ENCODE measurements around the gene TTBK2. TPM values are rescaled to one million over a fixed set of nuclear protein-coding genes. Genes with fewer than 3 reads are reported as not detected.

Gene TTBK2
- total RNA-seq, result 16.9 and 17.1 TPM in 2 replicates
- polyA plus RNA-seq, result 3.5 and 4.4 TPM in 2 replicates
- polyA plus RNA-seq (2011; cell fraction: cytosol; rRNA removed), result 3.6 and 4.6 TPM in 2 replicates
- 13.2 and 15.2 TPM in 2 replicates for polyA plus RNA-seq (2011; cell fraction: nucleus; rRNA removed)
- 5.7 and 6.3 TPM in 2 replicates for polyA plus RNA-seq (2012)
- polyA minus RNA-seq, result 17.5 and 26.5 TPM in 2 replicates
- 6.3 TPM for polyA minus RNA-seq (2011; cell fraction: cytosol; rRNA and poly(A)+ RNA removed)
- polyA minus RNA-seq (2011; cell fraction: nucleus; rRNA and poly(A)+ RNA removed), result 13.3 and 17.1 TPM in 2 replicates
- Bru-seq, nascent RNA, result percentile 70 among the genes with signal in this experiment
- percentile 66 among the genes with signal in this experiment for BruChase-seq, experiment 1, labeled RNA remaining after a 6-hour chase
- BruChase-seq, experiment 2, labeled RNA remaining after a 2-hour chase, result percentile 69 among the genes with signal in this experiment
- long read RNA-seq, partial matches to known transcripts, result 3 of 26 reads
- long read RNA-seq, other reads (novel, unspliced or antisense), result 22 of 26 reads

DNA sequence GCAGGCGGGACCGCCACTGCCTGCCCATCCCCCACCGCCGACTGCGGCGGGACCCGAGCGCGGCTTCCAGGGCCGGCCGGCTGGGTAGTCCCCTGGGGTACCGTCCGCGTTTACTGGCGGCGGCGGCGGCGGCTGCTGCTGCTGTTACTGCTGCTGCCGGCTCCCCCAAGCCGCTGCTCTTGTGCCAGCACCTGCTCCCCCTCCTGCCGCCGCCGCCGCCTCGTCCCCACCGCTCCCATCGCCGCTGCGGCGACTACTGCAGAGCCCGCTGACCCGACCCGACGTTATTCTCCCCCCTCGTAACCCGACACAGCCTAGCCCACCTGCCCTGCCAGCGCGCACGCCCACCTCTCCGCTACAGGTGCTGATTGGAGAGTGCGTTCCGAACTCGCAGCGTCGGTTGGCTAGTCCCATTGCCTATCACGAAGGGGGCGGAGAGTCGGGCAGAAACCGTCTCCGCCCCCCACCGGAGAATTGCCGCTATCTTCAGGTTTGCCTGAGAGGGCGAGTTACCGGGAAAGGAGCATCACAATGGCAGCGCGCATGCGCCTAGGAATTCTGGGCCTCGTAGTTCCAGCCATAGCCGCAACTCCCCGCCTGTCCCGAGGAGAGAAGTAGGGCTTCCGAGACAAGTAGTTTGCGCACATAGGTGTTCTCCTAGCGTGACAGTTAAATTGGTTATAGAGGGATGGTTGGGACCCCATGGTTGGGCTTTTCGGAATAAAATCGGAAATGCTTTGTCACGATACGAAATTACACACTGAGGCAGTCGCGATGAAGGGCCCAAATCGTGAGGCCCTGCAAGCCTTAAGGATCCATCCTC is at the start of gene TTBK2:
Gene TTBK2 (minus strand): TSS at position 260 of the 823 bp plus-strand sequence. CDS start 42,161 bp downstream, outside the sequence.
- dilution Hi-C loops (cut with MboI; ENCODE audit: extremely low pct_ligation_motif_present, low sequenced_read_pairs) (no loop called here), intact Hi-C loops (cut with micrococcal nuclease) (loop anchor here (1.0 to 2.0 kb wide), 2 partner anchors 30 to 183 kb away; partner anchors contain the start of gene CDAN1)
- no peak within 1 kb of the TSS for H3K27ac ChIP-seq (ENCODE audit: insufficient read depth, low read depth, low read length)
- H3K79me2 ChIP-seq (ENCODE audit: control insufficient read depth, insufficient read depth, low read length), result peaks cover 2% of the 10 kb centered on the region
- peak within 1 kb of the TSS; percentile 82 to 87 (median 84) for H3K4me3 ChIP-seq (replicated peaks in 1 of 3; ENCODE audit: insufficient read depth in 1 of 3, low read depth in 1 of 3, low read length in 3 of 3)
- no peaks in the 10 kb centered on the region for H3K9me1 ChIP-seq (replicated peaks; ENCODE audit: control insufficient read depth, extremely low read depth, insufficient read depth, low read length)
- peak within 1 kb of the TSS; percentile 100 for H2AFZ ChIP-seq (ENCODE audit: low read depth, low read length)
- BruUV-seq (replicated peaks), result no TSS peak
- peak within 1 kb of the TSS; percentile 98 for H3K4me2 ChIP-seq (ENCODE audit: insufficient read depth, low read length)
- H3K27me3 ChIP-seq (ENCODE audit: control insufficient read depth in 2 of 2, insufficient read depth in 2 of 2, low read length in 2 of 2), result no peaks in the 10 kb centered on the region
- POLR2A ChIA-PET, result no interaction called here
- peaks cover 26% of the 10 kb centered on the region for H3K4me1 ChIP-seq (ENCODE audit: control insufficient read depth, extremely low read depth, insufficient read depth, low read length)
- peak within 1 kb of the TSS; percentile 45 for H3K9ac ChIP-seq (replicated peaks; ENCODE audit: extremely low read depth, insufficient read depth, low read length)
- peak; percentile 98 for FAIRE-seq
- TF ChIP-seq, protein P1, sequence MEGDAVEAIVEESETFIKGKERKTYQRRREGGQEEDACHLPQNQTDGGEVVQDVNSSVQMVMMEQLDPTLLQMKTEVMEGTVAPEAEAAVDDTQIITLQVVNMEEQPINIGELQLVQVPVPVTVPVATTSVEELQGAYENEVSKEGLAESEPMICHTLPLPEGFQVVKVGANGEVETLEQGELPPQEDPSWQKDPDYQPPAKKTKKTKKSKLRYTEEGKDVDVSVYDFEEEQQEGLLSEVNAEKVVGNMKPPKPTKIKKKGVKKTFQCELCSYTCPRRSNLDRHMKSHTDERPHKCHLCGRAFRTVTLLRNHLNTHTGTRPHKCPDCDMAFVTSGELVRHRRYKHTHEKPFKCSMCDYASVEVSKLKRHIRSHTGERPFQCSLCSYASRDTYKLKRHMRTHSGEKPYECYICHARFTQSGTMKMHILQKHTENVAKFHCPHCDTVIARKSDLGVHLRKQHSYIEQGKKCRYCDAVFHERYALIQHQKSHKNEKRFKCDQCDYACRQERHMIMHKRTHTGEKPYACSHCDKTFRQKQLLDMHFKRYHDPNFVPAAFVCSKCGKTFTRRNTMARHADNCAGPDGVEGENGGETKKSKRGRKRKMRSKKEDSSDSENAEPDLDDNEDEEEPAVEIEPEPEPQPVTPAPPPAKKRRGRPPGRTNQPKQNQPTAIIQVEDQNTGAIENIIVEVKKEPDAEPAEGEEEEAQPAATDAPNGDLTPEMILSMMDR (IDR thresholded peaks at IDR 0.05; ENCODE audit: extremely low read depth in 1 of 2, insufficient read depth in 1 of 2, low read depth in 1 of 2, low read length in 2 of 2), result peak in 1 of 2 donors; percentile 18
- no peak for TF ChIP-seq POLR2A (IDR thresholded peaks at IDR 0.05; ENCODE audit: low read depth, low read length)
- H3K36me3 ChIP-seq (ENCODE audit: control insufficient read depth in 2 of 2, extremely low read depth in 1 of 2, insufficient read depth in 2 of 2, low read length in 2 of 2), result no peaks in the 10 kb centered on the region
- CTCF ChIA-PET, result interaction anchor here (0.8 kb wide), 1 partner anchor 13 kb away, joined by 4 read pairs; no protein-coding TSS in a partner anchor
- no peaks in the 10 kb centered on the region for H4K20me1 ChIP-seq (replicated peaks; ENCODE audit: control insufficient read depth, extremely low read depth, insufficient read depth, low read length)
- DNase-seq (ENCODE audit: low read depth, low spot score), result peak; percentile 99
- no peaks in the 10 kb centered on the region for H3K9me3 ChIP-seq (replicated peaks; ENCODE audit: control insufficient read depth, insufficient read depth, low read length)
